ENCODE measurements around the gene GATC. TPM values are rescaled to one million over a fixed set of nuclear protein-coding genes. Genes with fewer than 3 reads are reported as not detected.

The GATC gene
- total RNA-seq, 1 experiment from 2014 or later, result 38.0 TPM

DNA sequence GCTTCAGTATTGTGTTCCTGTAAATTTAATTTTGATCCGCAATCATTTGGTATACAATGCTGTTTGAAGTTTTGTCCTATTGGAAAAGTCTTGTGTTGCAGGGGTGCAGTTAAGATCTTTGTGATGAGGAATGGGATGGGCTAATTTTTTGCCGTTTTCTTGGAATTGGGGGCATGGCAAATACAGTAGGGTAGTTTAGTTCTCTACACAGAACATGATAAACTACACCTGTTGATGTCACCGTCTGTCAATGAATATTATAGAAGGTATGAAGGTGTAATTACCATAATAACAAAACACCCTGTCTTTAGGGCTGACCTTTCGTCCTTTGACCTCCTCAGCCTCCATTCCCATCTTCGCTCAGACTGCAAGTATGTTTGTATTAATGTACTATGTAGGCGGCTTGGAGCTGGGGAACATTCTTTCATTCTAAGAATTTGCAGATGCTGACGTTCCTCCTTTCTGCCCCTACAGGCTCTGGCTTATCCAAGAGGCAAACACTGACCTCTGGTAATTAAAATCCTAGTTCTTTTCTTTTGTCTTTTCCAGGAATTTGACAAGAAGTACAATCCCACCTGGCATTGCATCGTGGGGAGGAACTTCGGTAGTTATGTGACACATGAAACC is 51.4 kb downstream of the GATC start:
- DNase-seq (ENCODE audit: low spot score), result no peak

DNA sequence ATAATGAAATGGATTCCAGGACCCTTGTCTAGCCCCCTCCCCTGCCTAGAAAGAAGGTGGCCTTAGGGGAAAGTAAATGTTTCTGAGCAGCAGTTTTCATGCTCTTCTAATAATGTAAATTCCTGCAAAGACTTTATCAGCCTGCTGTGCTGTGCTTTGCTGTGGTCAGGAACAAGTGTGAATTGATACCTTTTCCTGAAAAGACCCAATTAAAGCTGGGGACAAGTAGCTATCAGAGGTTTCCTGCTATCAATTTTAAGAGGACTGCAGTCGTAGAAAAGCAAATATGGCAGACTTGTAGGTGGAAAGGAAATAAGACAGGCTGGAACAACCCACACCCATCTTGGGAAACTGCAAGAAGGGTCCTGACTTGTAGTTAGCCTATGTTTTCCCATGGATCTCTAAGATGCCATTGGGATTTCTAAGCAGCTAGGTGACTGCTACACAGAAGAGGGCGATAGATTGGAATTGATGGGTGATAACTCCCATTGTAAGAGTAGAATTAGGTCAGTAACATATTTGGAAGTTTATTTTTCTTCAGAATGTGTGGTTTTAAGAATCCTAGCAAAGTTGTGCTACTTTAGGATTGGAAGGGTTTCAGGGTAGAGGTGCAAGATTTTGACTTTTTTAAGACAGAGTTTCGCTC is 52.7 kb downstream of the GATC start:
- no peak for DNase-seq (ENCODE audit: low spot score)

- no peak for DNase-seq (ENCODE audit: low spot score)
Measured at GRCh38 chr12:120500581-120500980, 54.3 kb downstream of the GATC start.

GRCh38 chr12:120504587-120504986 is 58.3 kb downstream of the GATC start:
- DNase-seq (ENCODE audit: low spot score), result no peak

GRCh38 chr12:120508537-120508936 is 62.3 kb downstream of the GATC start:
- no peak for DNase-seq (ENCODE audit: low spot score)

Small RNA genes within 50 kb of the gene (small RNA-seq; reads per million reads assigned to genes)
- not detected for gene RF00019

Other genes starting within 250 kb of the GATC start
- gene RPLP0, start 245.3 kb upstream of the GATC start, total RNA-seq (2014; rRNA removed; shearing (Covaris generic)), result 5,263 and 5,354 TPM in 2 replicates
- gene PXN, start 180.7 kb upstream of the GATC start, total RNA-seq (2014; rRNA removed; shearing (Covaris generic)), result 59.7 and 63.0 TPM in 2 replicates
- under 0.01 TPM in 1 of 2 replicates, not detected in the other for gene RNU4-2, start 154.5 kb upstream of the GATC start, total RNA-seq (2014; rRNA removed; shearing (Covaris generic))
- under 0.01 TPM in 1 of 2 replicates, not detected in the other for gene RNU4-1, start 153.2 kb upstream of the GATC start, total RNA-seq (2014; rRNA removed; shearing (Covaris generic))
- gene SIRT4, start 144.1 kb upstream of the GATC start, total RNA-seq (2014; rRNA removed; shearing (Covaris generic)), result 0.05 TPM in 1 of 2 replicates, not detected in the other
- gene PLA2G1B, start 118.7 kb upstream of the GATC start, total RNA-seq (2014; rRNA removed; shearing (Covaris generic)), result not detected in 2 replicates
- not detected in 2 replicates for gene MSI1, start 77.3 kb upstream of the GATC start, total RNA-seq (2014; rRNA removed; shearing (Covaris generic))
- 1,079 and 1,221 TPM in 2 replicates for gene COX6A1, start 8.3 kb upstream of the GATC start, total RNA-seq (2014; rRNA removed; shearing (Covaris generic))
- 16.0 and 24.4 TPM in 2 replicates for gene TRIAP1, start 60 bp upstream of the GATC start, total RNA-seq (2014; rRNA removed; shearing (Covaris generic))
- gene SRSF9, start 23.3 kb downstream of the GATC start, total RNA-seq (2014; rRNA removed; shearing (Covaris generic)), result 302 and 319 TPM in 2 replicates
- 268 and 293 TPM in 2 replicates for gene DYNLL1, start 49.7 kb downstream of the GATC start, total RNA-seq (2014; rRNA removed; shearing (Covaris generic))
- gene COQ5, start 82.7 kb downstream of the GATC start, total RNA-seq (2014; rRNA removed; shearing (Covaris generic)), result 12.9 and 14.2 TPM in 2 replicates
- 62.8 and 88.0 TPM in 2 replicates for gene RNF10, start 87.9 kb downstream of the GATC start, total RNA-seq (2014; rRNA removed; shearing (Covaris generic))
- gene POP5, start 135.0 kb downstream of the GATC start, total RNA-seq (2014; rRNA removed; shearing (Covaris generic)), result 61.5 and 70.9 TPM in 2 replicates
- 3.5 and 7.0 TPM in 2 replicates for gene CABP1, start 194.2 kb downstream of the GATC start, total RNA-seq (2014; rRNA removed; shearing (Covaris generic))
- 226 and 266 TPM in 2 replicates for gene MLEC, start 240.7 kb downstream of the GATC start, total RNA-seq (2014; rRNA removed; shearing (Covaris generic))